EL (cell line): ENCODE measurements around the gene IGFN1.
"Not testable (repeated sequence)": the region's sequence is repeated elsewhere in the genome, so short reads cannot be mapped to it uniquely, and the experiment has no call there.

Experiments used
- DNase-seq: peaks from one replicate; pipeline ENCODE4 v3.0.0-alpha.2; 2016

IGFN1 gene

DNA sequence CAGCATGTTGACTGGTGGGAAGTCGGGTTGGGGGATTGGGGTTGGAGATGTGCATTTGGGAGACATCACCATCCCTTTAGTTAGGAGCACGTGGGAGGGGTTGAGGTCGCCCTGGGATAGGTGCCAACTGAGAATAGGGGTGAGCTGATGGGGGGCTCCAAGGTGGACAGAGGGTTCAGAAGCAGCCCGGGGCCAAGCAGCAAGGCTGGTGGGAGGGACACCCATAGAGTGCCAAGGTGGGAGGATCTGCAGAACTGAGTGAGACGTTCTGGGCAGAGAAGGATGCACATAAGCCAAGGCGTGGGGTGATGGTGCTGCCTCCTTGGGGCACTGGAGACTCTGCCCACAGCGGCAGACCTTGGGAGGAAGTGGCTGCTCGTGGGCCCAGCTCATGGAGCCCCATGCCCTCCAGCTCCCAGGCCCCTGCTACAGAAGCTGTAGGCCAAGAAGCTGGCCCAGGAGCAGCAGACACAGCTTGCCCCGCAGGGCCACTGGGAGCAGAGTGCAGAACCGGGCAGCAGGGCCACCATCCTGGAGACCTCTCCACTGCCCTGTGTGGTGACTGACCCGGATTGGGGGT, 61.3 kb downstream of the IGFN1 start:
- DNase-seq: no peak

DNA sequence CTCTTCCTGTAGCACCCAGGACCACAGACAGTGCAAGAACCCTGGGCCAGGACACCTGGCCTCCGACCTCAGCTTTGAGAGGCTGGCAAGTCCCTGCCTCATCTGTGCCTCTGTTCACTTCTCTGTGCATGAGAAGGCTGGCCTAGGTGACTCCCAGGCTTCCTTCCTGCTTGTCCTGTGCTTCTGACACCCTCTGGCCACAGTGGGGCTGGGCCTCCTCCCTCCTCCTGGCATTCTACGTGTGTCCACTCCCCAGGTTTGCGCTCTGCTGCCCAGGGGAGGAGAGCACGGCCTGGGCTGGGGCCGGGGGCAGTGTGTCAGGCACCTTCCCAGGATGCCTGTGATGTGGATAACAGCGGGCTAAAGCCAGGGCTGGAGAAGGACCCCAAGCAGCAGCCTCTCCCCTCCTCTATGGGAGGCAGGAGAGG, 62.3 kb downstream of the IGFN1 start:
- DNase-seq: no peak

DNA sequence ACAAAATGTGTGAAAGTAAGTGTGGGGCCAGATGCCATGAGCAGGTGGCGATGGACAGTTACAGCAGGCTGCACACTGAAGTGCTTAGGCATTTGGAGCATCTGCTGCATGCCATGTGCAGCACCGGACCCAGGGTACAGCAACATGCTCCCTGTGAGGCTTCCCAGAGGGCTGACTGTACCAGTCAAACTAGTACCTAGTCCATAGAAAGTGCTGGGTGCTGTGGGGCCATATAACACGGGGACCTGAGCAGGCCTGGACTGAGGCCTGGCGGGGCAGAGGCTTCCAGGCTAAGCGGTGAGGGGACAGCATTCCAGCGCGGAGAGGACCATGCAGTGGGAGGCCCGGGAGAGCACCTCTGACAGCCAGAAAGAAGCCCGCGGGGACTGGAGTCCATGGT, 62.8 kb downstream of the IGFN1 start:
- no peak for DNase-seq

DNA sequence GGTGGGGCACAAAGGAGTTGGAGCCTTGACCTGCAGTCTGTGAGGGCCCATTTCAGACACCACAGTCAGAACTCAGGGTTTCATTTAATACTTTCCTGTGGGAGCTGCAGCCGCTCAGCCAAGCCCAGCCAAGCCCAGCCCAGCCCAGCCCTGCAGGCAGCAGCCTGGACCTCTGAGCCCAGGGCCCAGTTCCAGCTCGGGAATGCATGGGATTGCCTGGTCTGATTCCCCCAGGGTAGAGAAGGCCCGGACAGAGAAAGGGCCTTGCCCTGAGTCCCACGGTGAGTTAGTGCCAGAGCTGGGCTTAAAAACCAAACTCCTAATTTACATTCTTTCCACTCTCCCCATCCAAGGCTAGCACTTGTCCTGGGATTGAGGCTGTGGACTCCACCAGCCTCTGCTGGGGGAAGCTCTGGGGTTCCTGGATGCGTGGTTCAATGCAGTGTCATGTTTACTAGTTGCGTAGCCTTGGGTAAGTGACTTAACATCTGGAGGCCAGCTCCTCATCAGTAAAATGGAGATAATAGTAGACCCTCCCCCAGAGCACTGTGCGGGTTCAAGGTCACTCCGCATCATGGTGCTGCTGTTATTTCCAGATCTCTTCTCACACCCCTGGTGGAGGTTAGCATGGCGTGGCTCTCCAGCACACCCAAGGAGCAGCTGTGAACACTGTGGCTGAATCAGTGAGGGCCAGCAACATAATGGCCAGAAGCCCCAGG, 63.4 kb downstream of the IGFN1 start:
- no peak for DNase-seq

DNA sequence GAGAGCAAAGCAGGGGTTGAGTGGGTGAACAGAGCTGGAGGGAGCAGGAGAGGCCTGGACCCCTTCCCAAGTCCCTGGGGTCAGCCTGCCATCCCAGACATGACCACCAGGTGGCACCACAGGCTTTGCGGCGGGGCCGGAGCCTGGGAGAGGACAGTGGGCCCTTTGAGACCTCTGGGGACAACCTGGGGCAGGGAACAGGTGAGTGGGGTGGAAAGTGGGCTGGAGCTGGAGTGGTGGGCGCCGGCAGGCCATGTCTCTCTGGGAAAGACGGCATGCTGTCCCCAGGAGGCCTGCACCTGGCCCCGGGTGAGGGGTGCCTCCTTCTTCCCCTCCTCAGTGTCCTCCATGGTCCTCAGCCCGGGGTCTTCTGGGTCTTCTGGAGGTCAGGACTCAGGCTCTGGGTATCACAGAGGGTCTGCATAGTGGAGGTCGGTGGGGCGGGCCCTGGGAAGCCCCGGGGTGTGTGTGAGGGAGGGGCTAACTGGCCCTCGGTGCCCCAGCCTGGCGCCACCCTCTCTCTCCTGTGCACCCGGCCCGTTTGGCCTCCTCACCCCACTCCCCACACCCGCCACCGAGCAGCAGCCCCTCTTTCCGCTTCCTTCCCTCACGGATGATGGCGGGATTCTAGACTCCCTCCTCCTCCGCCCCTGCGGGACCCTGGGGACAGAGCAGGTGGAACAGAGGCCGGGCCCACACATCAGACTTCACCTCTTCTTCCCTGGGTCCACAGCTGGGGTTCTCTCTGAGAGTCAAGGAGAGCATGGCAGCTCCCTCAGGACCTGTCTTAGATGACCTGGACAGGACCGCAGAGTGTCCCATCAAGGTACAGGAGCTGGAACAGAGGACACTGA, 64.2 kb downstream of the IGFN1 start:
- peak; percentile 34 for DNase-seq

DNA sequence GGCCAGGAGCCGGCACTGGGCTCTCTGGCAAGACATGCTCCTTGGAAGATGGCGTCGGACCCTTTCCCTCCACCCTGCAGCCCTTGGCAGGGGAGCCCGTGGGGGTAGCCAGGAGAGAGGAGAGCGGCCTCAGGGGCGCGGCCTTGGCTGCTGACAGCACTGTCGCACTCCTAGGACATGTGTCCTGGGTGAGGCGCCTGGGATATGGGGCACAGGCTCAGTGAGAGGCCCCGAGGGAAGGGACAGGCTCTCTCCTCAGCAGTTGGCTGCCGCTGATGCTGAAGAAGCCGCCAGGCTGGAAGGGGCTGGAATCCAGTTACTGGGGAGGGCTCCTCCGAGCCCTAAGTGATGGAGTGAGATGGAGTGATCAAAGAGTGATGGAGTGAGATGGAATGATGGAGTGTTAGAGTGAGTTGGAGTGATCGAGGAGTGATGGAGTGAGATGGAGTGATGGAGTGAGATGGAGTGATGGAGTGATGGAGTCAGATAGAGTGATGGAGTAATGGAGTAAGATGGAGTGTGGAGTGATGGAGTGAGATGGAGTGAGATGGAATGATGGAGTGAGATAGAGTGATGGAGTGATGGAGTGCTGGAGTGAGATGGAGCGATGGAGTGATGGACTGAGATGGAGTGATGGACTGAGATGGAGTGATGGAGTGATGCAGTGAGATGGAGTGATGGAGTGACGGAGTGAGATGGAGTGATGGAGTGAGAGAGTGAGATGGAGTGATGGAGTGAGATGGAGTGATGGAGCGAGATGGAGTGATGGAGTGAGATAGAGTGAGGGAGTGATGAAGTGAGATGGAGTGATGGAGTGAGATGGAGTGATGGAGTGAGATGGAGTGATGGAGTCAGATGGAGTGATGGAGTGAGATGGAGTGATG, 65.1 kb downstream of the IGFN1 start:
- no peak for DNase-seq

DNA sequence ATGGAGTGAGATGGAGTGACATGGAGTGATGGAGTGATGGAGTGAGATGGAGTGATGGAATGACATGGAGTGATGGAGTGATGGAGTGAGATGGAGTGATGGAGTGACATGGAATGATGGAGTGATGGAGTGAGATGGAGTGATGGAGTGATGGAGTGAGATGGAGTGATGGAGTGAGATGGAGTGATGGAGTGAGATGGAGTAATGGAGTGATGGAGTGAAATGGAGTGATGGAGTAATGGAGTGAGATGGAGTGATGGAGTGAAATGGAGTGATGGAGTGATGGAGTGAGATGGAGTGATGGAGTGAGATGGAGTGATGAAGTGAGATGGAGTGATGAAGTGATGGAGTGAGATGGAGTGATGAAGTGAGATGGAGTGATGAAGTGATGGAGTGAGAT, 67.5 kb downstream of the IGFN1 start:
- DNase-seq: not testable (repeated sequence)

DNA sequence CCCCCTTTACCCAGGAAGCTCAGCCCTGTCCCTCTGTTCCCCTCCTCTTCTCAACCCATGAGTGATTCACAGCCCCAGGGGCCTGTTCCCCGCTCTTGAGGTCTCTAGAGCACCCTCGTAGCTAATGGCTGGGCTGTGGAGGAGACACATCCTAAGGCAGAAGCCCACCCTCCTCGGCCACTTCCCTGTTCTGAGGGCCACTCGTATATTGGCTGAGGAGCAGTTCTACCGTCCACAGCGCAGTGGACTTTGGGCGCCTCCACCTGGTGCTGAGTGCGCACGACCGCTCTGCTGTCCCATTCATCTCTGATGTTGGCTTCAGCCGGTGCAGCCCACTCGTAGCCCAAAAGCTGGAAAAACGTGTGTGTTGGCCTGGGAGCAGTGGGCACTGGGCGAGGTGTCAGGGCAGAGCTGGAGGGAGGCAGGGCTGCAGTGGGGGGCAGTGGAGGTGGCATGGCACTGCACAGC, 68.2 kb downstream of the IGFN1 start:
- DNase-seq: no peak

DNA sequence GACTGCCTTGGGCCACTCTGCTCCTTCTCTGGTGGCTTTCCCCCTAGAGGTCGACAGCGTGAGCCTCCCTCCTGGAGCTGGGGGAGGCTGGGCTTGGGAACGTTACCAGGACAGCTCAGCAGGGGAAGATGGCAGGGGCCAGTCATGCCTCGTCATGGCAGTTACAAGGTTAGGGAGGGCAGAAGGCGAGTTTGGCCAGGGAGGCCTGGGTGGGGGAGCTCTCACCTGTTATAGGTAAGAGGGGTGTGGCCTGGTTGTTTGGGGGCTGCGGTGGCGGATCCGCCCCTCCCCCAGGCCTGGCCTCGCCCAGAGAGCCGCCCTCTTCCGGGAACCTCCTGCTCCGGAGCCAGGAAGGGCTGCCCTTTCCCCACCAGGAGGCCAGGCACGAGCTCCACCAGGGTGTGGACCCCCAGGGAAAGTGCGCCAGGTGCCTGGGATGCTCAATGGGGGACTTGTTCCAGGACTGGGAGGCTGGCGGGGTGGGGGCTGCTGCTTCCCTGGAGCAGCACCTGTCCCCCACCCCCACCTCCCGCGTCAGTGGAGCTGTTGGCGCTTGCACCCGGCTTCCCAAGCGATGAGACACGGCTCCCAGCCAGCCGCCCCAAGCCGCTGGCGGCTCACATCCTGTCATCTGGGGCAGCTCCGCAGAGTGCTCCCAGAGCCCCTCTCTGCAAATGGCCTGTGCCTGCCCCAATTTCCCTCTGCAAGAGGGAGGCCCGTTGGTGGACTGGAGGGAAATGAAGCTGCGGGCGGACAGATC, 69.0 kb downstream of the IGFN1 start:
- peak; percentile 74 for DNase-seq

DNA sequence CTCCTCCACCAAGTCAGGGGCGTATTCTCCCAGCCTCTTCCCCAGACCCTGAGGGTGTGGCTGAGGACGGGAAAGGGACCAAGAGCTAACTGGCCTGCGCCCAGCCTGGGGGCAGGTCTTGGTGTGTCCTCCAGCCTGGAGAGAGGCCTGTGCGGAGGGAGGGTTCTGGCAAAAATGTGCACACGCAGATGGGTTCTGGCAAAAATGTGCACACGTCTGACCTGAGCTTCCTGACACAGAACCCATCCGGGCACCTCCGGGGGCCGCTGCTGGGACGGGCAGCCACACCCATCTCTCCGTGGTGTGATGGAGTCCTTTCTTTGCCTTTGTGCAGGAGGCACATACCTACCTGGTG, 69.6 kb downstream of the IGFN1 start:
- DNase-seq: no peak

DNA sequence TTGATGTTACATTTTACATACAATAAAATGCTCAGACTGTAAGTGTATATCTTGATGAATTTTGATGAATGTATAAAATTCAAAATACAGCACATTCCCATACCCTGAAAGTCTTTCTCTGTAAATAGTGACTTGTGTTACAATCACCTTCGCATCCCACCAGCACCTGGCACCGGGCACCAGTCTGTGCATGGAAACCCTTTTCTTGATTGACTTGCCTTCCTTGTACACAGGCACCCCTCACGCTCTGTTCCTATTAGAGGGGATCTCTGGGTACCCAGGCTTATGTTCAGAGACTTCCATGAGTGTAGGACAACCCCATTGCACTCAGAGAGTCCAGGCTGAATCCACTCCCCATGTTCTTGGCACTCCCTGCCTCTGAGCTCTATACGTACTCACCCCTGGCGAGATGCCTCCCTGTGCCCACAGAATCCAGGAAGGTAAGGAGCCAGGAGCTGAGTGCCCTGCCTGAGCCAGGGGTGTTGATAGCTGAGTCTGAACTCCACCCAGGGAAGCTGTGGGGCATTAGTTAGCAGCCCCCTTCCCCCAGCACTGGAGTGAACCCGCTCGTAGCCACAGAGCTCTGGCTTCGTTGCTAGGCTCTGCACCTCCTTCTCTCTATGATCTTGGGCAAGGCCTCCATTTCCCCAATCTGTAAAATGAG, 70.2 kb downstream of the IGFN1 start:
- no peak for DNase-seq

DNA sequence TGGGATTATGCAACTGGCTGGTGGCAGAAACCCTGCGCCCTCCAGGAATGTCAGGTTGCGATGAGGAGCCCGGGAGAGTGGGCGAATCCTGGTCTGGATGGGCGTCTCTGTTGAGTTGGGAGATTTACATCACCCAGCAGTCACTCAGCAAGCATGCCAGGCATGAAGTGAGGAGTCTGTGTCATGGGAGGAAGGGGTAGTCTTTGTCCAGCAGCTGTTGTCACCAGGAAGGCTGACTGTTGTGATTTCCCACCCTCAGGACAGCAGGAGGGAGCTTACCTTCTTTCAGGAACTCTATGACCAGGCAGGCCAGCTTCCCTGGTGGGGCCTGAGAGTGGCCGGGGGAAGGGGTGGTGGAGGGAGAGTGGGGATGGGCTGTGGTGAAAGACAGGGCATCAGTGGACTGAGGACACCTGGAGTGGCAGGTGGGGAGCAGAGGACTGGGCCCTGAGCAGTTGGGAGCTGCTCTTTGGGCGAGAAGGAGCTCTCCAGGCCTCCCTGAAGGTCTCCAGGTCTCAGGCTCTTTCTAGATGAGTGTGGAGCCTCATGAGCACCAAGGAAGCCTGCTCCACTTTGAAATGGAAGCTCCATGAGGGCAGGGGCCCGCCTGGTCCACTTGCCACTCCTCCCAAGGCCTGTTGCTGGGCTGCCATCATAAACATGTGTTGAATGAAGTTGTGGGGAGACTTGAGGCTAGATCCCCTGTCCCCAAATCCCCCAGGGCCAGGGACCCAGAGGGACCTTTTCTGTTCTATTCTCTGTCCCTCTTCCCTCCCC, 71.3 kb downstream of the IGFN1 start:
- DNase-seq: peak; percentile 59

DNA sequence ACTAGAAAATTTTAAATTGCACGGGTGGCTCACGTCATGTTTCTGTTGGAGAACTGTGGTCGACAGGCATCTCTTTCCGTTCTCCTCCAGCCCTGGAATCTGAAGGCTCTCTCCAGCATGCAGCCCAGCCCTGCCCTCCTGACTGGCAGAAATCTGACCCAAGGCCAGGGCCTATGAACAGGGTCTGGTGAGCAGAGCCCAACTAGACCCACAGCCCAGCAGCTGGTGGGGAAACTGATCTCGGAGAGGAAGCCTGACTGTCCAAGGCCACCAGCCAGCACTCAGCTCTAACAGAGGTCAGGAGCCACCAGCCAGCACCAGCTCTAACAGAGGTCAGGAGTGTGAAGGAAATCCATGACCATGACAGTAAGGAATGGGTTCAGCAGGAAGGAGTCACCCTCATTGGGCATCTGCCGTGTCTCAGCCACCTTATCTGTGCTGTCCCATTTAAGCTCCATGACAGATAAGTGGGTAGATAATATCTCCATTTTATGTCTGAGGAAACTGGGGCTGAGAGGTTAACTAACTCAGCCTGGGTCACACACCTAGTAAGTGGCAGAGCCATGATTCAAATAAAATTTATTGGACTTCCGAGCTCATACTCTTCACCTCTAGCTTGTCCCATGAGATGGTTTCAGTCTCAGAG, 72.5 kb downstream of the IGFN1 start:
- DNase-seq: no peak

DNA sequence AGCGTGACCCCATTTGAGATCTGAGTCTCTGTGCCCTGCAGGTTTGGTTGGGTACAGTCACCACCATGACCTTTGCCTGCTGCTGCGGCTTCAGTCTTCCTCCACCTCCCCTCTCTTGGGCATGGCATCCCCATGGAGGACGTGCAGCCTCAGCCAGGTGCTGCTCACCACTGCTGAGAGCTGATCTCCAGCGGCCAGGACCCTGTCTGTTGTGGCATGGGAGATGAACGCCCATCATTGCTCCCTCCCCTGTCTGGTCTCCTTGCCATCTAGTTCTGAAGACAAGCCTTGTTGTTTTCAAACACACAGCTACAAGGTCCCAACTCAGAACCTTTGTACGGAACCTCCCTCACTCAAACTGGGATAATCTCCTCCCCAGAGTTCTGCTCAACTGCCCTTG, 73.4 kb downstream of the IGFN1 start:
- DNase-seq: no peak

DNA sequence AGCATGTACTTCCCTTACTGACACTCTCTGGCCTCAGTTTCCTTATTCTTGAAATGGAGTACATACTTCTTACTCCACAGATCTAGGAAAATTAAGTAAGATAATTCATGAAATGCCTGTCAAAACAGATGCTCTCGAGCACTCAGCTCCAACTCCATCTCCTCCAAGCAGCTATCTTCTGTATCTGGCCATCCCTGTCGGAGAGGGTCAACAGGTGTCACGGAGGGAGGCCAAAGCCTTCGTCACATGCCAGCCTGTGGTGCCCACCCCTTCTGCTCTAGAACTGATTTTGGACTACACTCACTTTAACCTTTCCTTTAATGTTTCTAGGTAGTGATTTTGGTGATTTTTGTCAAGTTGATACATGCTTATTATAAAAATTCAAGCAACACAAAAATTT, 73.9 kb downstream of the IGFN1 start:
- DNase-seq: no peak

DNA sequence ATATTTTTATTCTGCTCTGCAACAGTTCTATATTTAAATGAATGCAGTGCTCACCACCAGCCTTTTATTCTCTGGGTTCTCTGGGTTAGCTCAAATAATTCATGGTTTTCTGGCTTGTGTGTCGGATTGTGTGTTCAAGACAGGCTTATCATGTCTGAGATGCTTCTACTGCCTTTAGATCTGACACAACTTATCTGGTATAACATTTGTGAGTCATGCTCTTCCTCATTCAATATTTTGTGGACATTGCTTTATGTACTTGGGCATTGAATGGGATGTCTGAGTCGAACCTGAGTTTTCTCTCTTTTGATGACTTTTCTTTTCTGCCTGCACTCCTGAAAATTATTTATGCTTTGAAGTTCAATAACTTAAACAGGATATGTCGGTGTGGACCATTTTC, 75.1 kb downstream of the IGFN1 start:
- DNase-seq: peak; percentile 31

DNA sequence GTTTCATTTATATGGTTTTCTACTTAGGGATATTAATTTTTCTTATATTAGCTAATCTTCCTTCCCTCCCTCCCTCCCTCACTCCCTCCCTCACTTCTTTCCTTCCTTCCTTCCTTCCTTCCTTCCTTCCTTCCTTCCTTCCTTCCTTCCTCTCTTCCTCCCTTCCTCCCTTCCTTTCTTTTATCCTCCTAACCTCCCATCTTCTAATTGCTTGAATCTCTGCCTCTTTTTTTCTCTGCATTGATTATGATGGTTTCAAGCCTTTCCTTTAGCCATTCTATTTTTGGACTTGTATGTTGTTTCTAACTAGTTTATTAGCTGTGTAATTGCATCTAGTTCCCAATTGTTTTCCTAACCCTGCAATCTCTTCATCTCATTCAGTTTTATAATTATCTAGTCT, 75.7 kb downstream of the IGFN1 start:
- no peak for DNase-seq

DNA sequence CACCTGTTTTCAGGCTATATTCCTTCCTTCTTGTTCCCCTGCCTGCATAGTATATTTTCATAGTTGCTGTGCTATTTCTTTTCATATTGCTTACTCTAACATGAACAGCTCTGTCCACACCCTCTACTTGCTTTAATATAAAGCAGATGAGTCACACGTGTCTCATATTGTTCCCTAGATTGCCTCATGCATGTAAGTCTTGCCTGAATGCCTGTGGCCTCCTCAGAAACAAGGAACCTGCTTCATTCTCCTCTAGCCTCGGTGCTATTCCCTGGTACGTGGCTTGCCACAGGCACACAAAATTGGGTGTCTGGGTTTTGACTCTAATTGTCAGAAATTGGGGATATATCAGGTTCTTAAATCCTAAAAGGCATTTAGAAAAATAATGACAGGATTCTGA, 76.2 kb downstream of the IGFN1 start:
- DNase-seq: peak; percentile 89

DNA sequence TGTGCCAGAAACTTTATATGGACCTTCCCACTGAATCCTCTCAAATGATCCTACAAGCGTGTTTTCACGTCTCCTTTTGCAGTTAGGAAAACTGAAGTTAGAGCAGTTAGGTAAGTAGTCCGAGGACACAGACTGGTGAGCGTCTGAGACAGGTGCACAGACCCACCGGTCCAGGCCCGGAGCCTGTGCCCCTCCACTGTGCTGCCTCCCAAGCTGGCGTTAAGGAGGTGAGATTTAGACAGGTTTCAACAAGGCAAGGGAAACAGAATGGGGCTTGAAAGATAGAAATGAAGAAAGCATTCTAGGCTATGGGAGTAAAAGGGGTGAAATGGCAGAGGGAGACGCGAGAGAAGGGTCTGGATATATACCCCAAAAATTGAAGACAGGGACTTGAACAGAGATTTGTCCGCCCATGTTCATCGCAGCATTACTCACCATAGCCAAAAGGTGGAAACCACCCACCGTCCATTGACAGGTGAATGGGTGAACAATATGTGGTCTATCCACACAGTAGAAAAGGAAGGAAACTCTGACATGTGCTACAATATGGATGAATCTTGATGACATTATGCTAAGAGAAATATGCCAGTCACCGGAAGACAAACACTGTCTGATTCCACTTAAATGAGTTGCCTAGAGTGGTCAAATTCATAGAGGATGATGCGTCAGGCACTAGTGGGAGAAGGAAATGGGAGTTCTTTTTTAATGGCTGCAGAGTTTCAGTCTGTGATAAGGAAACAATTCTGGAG, 77.0 kb downstream of the IGFN1 start:
- peak; percentile 87 for DNase-seq
